Measurements from ENCODE around the gene RTN3.

RTN3 gene

GRCh38 chr11:63745304-63746170, 64.2 kb downstream of the RTN3 start:
- no peak overlapping the region for H3K4me3 ChIP-seq (ENCODE audit: low read depth, low read length)
- H3K4me1 ChIP-seq: no peaks in the 10 kb centered on the region
- H3K9me3 ChIP-seq (ENCODE audit: control insufficient read depth, low read length): no peaks in the 10 kb centered on the region
- no peak overlapping the region for H3K9ac ChIP-seq
- TF ChIP-seq, protein P1, sequence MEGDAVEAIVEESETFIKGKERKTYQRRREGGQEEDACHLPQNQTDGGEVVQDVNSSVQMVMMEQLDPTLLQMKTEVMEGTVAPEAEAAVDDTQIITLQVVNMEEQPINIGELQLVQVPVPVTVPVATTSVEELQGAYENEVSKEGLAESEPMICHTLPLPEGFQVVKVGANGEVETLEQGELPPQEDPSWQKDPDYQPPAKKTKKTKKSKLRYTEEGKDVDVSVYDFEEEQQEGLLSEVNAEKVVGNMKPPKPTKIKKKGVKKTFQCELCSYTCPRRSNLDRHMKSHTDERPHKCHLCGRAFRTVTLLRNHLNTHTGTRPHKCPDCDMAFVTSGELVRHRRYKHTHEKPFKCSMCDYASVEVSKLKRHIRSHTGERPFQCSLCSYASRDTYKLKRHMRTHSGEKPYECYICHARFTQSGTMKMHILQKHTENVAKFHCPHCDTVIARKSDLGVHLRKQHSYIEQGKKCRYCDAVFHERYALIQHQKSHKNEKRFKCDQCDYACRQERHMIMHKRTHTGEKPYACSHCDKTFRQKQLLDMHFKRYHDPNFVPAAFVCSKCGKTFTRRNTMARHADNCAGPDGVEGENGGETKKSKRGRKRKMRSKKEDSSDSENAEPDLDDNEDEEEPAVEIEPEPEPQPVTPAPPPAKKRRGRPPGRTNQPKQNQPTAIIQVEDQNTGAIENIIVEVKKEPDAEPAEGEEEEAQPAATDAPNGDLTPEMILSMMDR (IDR thresholded peaks at IDR 0.05): no peak
- no peak overlapping the region for H2AFZ ChIP-seq
- no peaks in the 10 kb centered on the region for H3K27me3 ChIP-seq (ENCODE audit: control insufficient read depth, insufficient read depth, low read length)
- no peak overlapping the region for H3K4me2 ChIP-seq (ENCODE audit: low read length)
- peaks cover 4% of the 10 kb centered on the region for H3K79me2 ChIP-seq
- H3K36me3 ChIP-seq (ENCODE audit: control insufficient read depth, insufficient read depth, low read length): no peaks in the 10 kb centered on the region
- no peak overlapping the region for H3K27ac ChIP-seq

DNA sequence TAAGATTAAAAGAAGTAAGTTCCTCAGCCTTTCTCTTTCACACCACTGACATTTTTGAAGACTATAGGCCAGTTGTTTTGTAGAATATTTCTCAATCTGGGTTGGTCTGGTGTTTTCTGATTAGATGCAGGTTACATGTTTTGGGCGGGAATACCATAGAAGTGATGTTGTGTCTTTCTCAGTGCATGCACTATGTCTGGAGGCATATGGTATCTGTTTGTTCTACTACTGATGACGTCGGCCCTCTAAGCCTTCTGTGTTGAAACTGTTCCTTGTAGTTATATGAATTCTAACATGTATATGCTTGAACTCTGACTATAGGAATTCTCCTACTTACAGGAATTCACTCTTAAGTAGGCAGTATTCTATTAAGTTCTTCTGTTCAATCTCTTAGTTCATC, 65.7 kb downstream of the RTN3 start:
- Histone ChIP-seq H3K4me3 (ENCODE audit: low read depth, low read length) (no peak overlapping the region), H3K36me3 (ENCODE audit: control insufficient read depth, insufficient read depth, low read length) (no peaks in the 10 kb centered on the region), H3K9me3 (ENCODE audit: control insufficient read depth, low read length) (no peaks in the 10 kb centered on the region), H3K79me2 (peaks cover 4% of the 10 kb centered on the region), H3K4me2 (ENCODE audit: low read length) (no peak overlapping the region), H3K4me1 (no peaks in the 10 kb centered on the region), H3K27ac (no peak overlapping the region), H2AFZ (no peak overlapping the region), H3K9ac (no peak overlapping the region), H3K27me3 (ENCODE audit: control insufficient read depth, insufficient read depth, low read length) (no peaks in the 10 kb centered on the region)
- TF ChIP-seq, protein P1 (IDR thresholded peaks at IDR 0.05): no peak

- H3K27ac ChIP-seq: no peak overlapping the region
- no peak overlapping the region for H3K4me2 ChIP-seq (ENCODE audit: low read length)
- H3K36me3 ChIP-seq (ENCODE audit: control insufficient read depth, insufficient read depth, low read length): no peaks in the 10 kb centered on the region
- TF ChIP-seq, protein P1 (IDR thresholded peaks at IDR 0.05): no peak
- no peaks in the 10 kb centered on the region for H3K9me3 ChIP-seq (ENCODE audit: control insufficient read depth, low read length)
- H3K4me1 ChIP-seq: no peaks in the 10 kb centered on the region
- H3K27me3 ChIP-seq (ENCODE audit: control insufficient read depth, insufficient read depth, low read length): no peaks in the 10 kb centered on the region
- no peak overlapping the region for H2AFZ ChIP-seq
- H3K79me2 ChIP-seq: no peaks in the 10 kb centered on the region
- H3K9ac ChIP-seq: no peak overlapping the region
- H3K4me3 ChIP-seq (ENCODE audit: low read depth, low read length): no peak overlapping the region
These were observed 68.3 kb downstream of the RTN3 start for GRCh38 chr11:63749624-63750023.

DNA sequence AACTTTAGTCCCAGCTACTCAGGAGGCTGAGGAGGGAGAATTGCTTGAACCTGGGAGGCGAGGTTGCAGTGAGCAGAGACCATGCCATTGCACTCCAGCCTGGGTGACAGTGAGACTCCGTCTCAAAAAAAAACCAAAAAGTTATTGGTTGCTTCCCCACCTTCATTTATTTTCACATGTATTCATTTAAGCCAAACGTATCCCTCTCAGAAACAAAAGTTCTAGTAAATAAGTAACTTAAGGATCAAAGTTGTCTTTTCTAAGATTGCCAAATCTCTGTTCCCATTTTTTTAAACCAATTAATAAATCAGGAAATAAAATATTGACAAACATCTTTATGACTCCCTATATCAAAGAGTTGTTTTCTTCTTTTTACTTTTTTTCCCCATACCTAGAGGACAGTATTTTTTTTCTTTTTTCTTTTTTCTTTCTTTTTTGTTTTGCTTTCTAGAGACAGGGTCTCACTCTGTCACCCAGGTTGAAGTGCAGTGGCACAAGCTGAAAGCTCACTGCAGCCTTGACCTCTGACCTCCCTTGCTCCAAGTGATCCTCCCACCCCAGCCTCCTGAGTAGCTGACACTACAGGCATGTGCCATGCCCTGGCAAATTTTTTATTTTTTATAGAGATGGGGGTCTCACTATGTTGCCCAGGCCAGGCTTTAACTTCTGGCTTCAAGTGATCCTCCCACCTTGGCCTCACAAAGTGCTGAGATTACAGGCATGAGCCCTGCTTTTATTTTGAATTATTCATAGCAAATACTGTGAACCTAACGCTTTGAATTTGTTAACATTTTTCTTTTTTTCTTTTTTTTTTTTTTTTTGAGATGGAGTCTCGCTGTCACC, 75.8 kb downstream of the RTN3 start:
- no peaks in the 10 kb centered on the region for H3K36me3 ChIP-seq (ENCODE audit: control insufficient read depth, insufficient read depth, low read length)
- no peak overlapping the region for H3K4me3 ChIP-seq (ENCODE audit: low read depth, low read length)
- H3K27me3 ChIP-seq (ENCODE audit: control insufficient read depth, insufficient read depth, low read length): no peaks in the 10 kb centered on the region

More for the DNA sequence above, 75.8 kb downstream of the RTN3 start:
- no peak overlapping the region for H3K27ac ChIP-seq
- no peak overlapping the region for H3K9ac ChIP-seq
- H3K79me2 ChIP-seq: no peaks in the 10 kb centered on the region
- no peak overlapping the region for H2AFZ ChIP-seq
- TF ChIP-seq, protein P1 (IDR thresholded peaks at IDR 0.05): no peak
- no peak overlapping the region for H3K4me2 ChIP-seq (ENCODE audit: low read length)
- no peaks in the 10 kb centered on the region for H3K4me1 ChIP-seq
- H3K9me3 ChIP-seq (ENCODE audit: control insufficient read depth, low read length): no peaks in the 10 kb centered on the region

Data from parathyroid adenoma (tissue), 2 donors.